HG03097 (cell line): ENCODE data around the gene ABLIM3.

Experiments
- ATAC-seq: cut with Tn5 transposase; IDR thresholded peaks from one replicate; pipeline ENCODE4 v1.9.1; 2021; ENCODE audit not compliant: unreplicated experiment, low FRiP score

Gene ABLIM3

DNA sequence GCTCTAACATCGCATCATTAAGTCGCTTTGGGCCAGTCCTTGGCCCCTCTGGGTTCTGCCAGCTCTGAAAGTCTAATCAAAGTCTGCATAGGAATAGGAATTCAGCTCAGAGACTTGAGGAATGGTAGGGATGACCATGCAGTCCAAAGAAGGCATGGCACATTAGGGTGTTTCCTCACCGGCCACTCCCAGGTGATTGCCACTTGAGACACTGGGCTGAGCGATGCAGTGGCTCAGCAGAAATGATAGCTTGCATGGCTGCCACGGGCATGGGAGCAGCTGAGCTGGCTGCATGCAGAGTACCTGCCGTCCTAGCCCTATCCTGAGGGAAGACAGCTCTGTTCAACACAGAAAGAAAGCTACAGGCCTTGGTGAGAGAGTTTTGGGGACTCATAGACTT, 159.1 kb downstream of the ABLIM3 start:
- ATAC-seq: no peak

DNA sequence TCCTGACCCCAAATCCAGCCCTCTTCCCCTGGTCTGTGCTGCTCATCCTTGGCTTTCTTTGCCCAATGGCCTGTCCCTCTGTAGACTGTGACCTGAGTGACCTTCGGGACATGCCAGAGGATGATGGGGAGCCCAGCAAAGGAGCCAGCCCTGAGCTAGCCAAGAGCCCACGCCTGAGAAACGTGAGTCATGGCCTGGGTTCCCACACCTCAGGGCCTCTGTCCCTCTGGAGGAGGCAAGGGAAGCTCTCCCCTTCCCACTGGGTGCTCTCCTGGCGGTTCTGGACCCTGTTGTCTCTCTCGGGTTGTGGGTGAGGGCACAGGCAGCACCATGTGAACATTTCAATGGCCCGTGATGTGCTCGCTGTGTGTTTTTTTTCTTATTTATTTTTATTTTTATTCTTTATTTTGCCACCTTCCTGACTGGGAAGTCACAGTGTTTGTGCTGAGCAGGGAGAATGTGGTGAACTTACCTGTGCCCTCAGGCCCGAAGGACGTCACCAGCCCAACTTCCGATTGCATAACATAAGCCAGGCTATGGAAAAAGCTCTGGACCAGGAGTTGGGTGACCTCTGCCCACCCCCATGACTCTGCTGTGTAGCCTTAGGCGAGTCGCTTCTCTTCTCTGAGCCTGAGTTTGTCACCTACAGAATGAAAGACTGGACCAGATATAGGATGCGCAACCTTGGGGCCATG, 159.9 kb downstream of the ABLIM3 start:
- no peak for ATAC-seq

DNA sequence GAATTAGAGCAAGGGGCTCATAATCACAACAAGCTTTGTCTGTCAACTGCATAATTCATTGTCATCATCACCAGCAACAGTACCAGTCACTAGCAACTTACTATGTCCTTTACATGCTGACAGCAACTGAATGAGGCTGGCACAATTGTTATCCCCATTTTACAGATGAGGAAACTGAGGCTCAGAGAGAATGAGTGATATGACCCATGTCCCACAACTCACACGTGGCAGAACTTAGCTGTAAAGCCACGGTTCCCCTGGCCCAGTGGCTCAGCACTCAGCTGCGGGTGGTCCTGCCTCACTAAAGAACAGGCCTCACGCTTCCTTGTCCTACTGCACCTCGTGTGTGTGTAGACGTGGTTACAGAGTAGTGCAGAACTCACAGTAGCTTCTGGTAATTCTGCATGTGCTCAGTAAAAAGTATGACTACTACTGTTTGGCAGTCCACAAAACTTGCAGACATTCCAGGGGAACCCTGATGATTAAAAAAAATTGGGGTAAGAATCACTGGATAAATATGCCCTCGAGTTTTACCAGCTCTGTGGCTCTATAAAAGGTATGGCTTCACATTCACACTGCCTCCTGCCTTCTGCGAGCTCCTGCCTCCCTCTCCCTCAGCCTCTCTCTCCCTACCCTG, 160.6 kb downstream of the ABLIM3 start:
- no peak for ATAC-seq

DNA sequence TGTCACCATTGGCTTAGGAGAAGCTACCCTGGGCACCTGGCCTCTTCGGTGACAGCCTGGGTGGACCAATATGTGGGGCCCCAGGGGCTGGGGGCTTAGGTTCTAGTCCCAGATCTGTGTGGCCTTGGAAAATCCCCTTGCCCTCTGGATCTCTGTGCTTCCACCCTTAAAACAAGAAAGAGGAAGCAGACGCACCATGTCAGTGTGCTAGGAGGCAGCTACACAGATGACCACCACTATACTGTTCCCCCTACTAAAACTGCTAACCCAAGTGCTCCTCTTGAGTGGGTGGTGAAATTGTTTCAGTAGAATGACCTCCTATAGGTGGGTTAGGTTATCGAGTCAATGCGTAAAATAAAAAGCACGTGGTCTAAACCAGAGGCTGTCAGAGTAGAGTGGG, 161.3 kb downstream of the ABLIM3 start:
- no peak for ATAC-seq

DNA sequence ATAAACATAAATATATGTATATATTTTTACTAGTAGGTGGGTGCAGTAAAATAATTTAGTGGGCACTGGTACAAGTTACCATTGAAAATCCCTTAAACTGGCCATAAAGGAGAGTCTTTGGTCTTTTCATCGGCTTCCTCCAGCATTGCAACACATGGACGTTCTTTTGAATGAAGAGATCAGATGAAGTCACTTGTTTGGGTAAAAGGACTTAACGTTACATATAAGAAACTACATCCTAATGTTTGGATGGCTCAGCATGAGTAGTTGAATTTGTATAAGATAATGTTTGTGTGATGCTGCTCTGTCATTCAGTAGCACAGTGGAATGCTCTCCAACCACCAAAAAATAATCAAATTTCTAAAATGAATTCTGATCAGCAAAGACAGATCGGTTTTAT, 161.9 kb downstream of the ABLIM3 start:
- no peak for ATAC-seq

DNA sequence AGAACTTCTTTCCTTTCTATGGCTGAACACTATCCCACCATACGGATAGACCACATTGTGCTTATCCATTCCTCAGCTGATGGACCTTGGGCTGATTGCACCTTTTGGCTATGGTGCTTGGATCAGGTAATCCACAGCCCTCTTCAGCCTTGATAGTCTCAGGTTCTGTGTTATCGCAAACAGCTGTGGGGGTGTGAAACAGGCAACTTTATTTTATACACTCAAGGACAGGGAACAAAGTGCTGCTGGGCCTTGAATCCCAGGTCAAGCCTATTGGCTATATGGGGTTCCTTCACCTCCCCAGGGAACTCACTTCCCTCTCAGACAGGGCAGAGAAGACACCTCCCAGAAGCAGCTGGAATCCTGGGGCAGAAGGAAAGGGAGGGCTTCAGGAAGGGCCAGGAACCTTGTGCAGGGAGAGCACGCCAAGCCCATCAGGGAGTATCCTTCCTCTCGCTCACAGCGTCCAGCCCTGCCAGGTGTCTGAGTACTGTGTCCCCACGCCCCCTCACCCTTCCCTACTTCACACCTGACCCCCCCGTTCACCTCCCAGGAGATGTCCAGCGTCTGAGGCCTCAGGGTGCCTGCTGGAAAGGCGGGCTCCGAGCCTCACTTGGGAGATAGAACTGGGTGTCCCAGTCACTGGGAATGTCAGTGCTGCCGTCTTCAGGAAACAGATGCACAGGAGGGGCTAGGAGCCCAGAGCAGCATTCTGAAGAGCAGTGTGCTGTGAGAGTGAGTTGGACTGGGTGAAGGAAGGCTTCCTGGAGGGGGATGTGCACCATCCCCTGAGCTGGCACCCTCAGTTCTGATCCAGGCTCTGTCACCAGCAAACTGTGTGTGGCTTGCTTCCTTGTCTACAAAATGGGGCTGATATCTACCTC, 163.1 kb downstream of the ABLIM3 start:
- ATAC-seq: no peak

DNA sequence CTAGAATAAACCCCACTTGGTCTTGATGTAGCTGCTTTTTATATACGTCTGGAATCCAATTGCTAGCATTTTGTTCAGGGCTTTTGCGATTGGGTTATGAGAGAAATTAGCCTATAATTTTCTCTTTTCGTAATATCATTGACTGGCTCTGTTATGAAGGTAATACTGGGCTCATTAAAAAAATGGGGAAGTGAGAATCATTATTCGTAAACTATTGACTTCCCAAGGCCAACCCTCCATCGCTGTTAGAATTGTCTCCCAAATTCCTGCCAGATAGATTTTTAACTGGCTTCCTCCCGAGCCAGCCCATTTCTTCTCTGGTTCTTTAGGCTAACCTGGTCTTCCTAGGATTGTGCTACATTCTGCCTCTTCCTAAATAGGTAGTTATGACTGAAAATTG, 168.1 kb downstream of the ABLIM3 start:
- no peak for ATAC-seq
